ENCODE data around the gene PFDN2. TPM values are rescaled to one million over a fixed set of nuclear protein-coding genes. Genes with fewer than 3 reads are reported as not detected.

Gene PFDN2
- total and polyA plus RNA-seq, 12 donors, result 33.6 to 452 (median 57.1) TPM

GRCh38 chr1:161077426-161077825, 40.4 kb downstream of the PFDN2 start:
- no peak for TF ChIP-seq POLR2A (IDR thresholded peaks at IDR 0.05)
- TF ChIP-seq CTCF (IDR thresholded peaks at IDR 0.05), result no peak
- H3K9me3 ChIP-seq (replicated peaks in 1 of 3), result no peaks in the 10 kb centered on the region
- intact Hi-C loops (cut with DNase I), result no loop called here
- WGBS, 4 donors, result 74 to 100% (median 79%) methylated on average over 1 to 9 of the region's 9 CpGs
- no peaks in the 10 kb centered on the region for H3K36me3 ChIP-seq (replicated peaks in 1 of 2)
- DNase-seq, result no peak
- H3K4me3 ChIP-seq, result no peak overlapping the region
- no peaks in the 10 kb centered on the region for H3K27me3 ChIP-seq
- H3K27ac ChIP-seq, result no peak overlapping the region
- no peaks in the 10 kb centered on the region for H3K4me1 ChIP-seq (replicated peaks in 1 of 2)

- TF ChIP-seq POLR2A (IDR thresholded peaks at IDR 0.05) (no peak), CTCF (IDR thresholded peaks at IDR 0.05) (no peak)
- Histone ChIP-seq H3K27ac (no peak overlapping the region), H3K27me3 (no peaks in the 10 kb centered on the region), H3K36me3 (replicated peaks in 1 of 2) (no peaks in the 10 kb centered on the region), H3K4me1 (replicated peaks in 1 of 2) (no peaks in the 10 kb centered on the region), H3K9me3 (replicated peaks in 1 of 3) (no peaks in the 10 kb centered on the region), H3K4me3 (no peak overlapping the region)
- DNase-seq, result no peak
- intact Hi-C loops (cut with DNase I), result no loop called here
These were observed 41.4 kb downstream of the PFDN2 start for GRCh38 chr1:161076410-161076809.

GRCh38 chr1:161074676-161075368, 43.0 kb downstream of the PFDN2 start:
- 78 to 90% (median 88%) methylated on average over 7 to 12 of the region's 12 CpGs for WGBS, 4 donors
- TF ChIP-seq CTCF (IDR thresholded peaks at IDR 0.05) (no peak), POLR2A (IDR thresholded peaks at IDR 0.05) (no peak)
- no peak overlapping the region for H3K4me3 ChIP-seq
- no peak overlapping the region for H3K27ac ChIP-seq
- DNase-seq, result no peak
- intact Hi-C loops (cut with DNase I), result no loop called here
- no peaks in the 10 kb centered on the region for H3K27me3 ChIP-seq
- H3K4me1 ChIP-seq (replicated peaks in 1 of 2), result no peaks in the 10 kb centered on the region
- H3K36me3 ChIP-seq (replicated peaks in 1 of 2), result no peaks in the 10 kb centered on the region
- no peaks in the 10 kb centered on the region for H3K9me3 ChIP-seq (replicated peaks in 1 of 3)

- no peaks in the 10 kb centered on the region for H3K4me1 ChIP-seq (replicated peaks in 1 of 2)
- no peak for TF ChIP-seq CTCF (IDR thresholded peaks at IDR 0.05)
- no peak for TF ChIP-seq POLR2A (IDR thresholded peaks at IDR 0.05)
These were observed 44.2 kb downstream of the PFDN2 start for GRCh38 chr1:161073474-161074121.

More at GRCh38 chr1:161073474-161074121, 44.2 kb downstream of the PFDN2 start:
- Histone ChIP-seq H3K36me3 (replicated peaks in 1 of 2) (no peaks in the 10 kb centered on the region), H3K9me3 (replicated peaks in 1 of 3) (no peaks in the 10 kb centered on the region), H3K4me3 (no peak overlapping the region), H3K27me3 (no peaks in the 10 kb centered on the region), H3K27ac (no peak overlapping the region)
- WGBS, 4 donors, result 33 to 80% (median 65%) methylated on average over 2 to 7 of the region's 7 CpGs
- intact Hi-C loops (cut with DNase I), result no loop called here
- no peak for DNase-seq

Data from adrenal gland (tissue), 12 donors.